HCT116 (cell line): Measurements from ENCODE around the gene GPS1. TPM values are rescaled to one million over a fixed set of nuclear protein-coding genes. Genes with fewer than 3 reads are reported as not detected.

Experiments
- ATAC-seq: fragments of 200-7000 bp; cut with Tn5 transposase; 2 replicates; pipeline ENCODE4 v1.9.1; 2020; ENCODE audit warnings: mild to moderate bottlenecking, moderate library complexity
- BruUV-seq: library from RNA; stranded (reverse); fragments of 400-500 nt; replicated peaks from 2 replicates; lab custom pipeline; 2021; lab: Mats Ljungman, UMichigan
- CTCF ChIA-PET: fragments of 300-600 bp; sonication (Branson Sonifier 250); formaldehyde crosslinking; loops from one replicate; lab custom pipeline; 2021; ENCODE audit warnings: antibody characterized with exemption; lab: Charles Lee
- POLR2A ChIA-PET: fragments of 300-600, 350-600 bp; sonication (Branson Sonifier 250); formaldehyde crosslinking; loops from one replicate; lab custom pipeline; 2021; ENCODE audit warnings: antibody characterized with exemption; lab: Charles Lee
- RAD21 ChIA-PET, 2 experiments: fragments of 300-600 bp; sonication (Branson Sonifier 250); formaldehyde crosslinking; loops; one replicate each; lab custom pipeline; 2023; ENCODE audit warnings: low total read pairs in 2 of 2; ENCODE audit not compliant: uncharacterized antibody in 2 of 2, unreplicated experiment in 2 of 2, low non-redundant PET in 1 of 2; lab: Charles Lee
- DNase-seq: peaks from one replicate; pipeline ENCODE4 v3.0.0-alpha.2; 2010; ENCODE audit warnings: low read depth, low spot score
- H2AFZ ChIP-seq: fragments of 200-600 bp; shearing (Covaris generic), sonication (generic); 2 replicates; pipeline ENCODE4 v1.6.1; 2017; ENCODE audit warnings: low read depth, mixed run types, mixed read lengths, antibody characterized with exemption, low read length; ENCODE audit not compliant: poor library complexity, severe bottlenecking
- H3K27ac ChIP-seq: 2 replicates; pipeline ENCODE4 v1.5.1; 2012; ENCODE audit warnings: low read depth, low read length
- H3K27me3 ChIP-seq: fragments of 200-600 bp; sonication (generic); 2 replicates; pipeline ENCODE4 v1.6.1; 2016; ENCODE audit warnings: mixed run types, low read length, mixed read lengths; ENCODE audit not compliant: insufficient read depth
- H3K36me3 ChIP-seq, 2 experiments: fragments of 200-500 bp in 1 of 2; fragments of 200-600 bp in 1 of 2; sonication (Bioruptor generic) in 1 of 2; sonication (generic) in 1 of 2; 2 replicates each; pipeline versions ENCODE4 v1.5.1 to v1.6.1; 2014 to 2016; ENCODE audit warnings: low read length in 2 of 2, inconsistent platforms in 1 of 2, mixed read lengths in 1 of 2, mixed run types in 1 of 2; ENCODE audit not compliant: insufficient read depth in 2 of 2, control insufficient read depth in 1 of 2
- H3K4me1 ChIP-seq, 2 experiments: fragments of 200-600 bp in 1 of 2; sonication (generic) in 1 of 2; 2 replicates each; pipeline versions ENCODE4 v1.5.1 to v1.6.1; 2012 to 2017; ENCODE audit warnings: low read length in 2 of 2, inconsistent platforms in 1 of 2, mild to moderate bottlenecking in 1 of 2, mixed read lengths in 1 of 2, mixed run types in 1 of 2, moderate library complexity in 1 of 2; ENCODE audit not compliant: insufficient read depth in 2 of 2, control insufficient read depth in 1 of 2
- H3K4me2 ChIP-seq: fragments of 200-600 bp; sonication (generic); 2 replicates; pipeline ENCODE4 v1.6.1; 2017; ENCODE audit warnings: mixed run types, low read length, mixed read lengths
- H3K4me3 ChIP-seq, 2 experiments: fragments of 200-600 bp in 1 of 2; sonication (generic) in 1 of 2; replicated peaks in 1 of 2; 2 replicates each; pipeline ENCODE4 v1.5.1; 2011 to 2016; ENCODE audit warnings: low read length in 2 of 2, control low read depth in 1 of 2, low read depth in 1 of 2, mild to moderate bottlenecking in 1 of 2, mixed read lengths in 1 of 2, mixed run types in 1 of 2
- H3K79me2 ChIP-seq: fragments of 200-600 bp; sonication (generic); 2 replicates; pipeline ENCODE4 v1.6.1; 2017; ENCODE audit warnings: mild to moderate bottlenecking, mixed run types, low read length, moderate library complexity, mixed read lengths; ENCODE audit not compliant: insufficient read depth
- H3K9ac ChIP-seq: fragments of 200-600 bp; sonication (generic); 2 replicates; pipeline ENCODE4 v1.6.1; 2016; ENCODE audit warnings: low read length, mixed read lengths
- H3K9me2 ChIP-seq: fragments of 200-600 bp; sonication (generic), shearing (Covaris generic); 2 replicates; pipeline ENCODE4 v1.6.1; 2017; ENCODE audit warnings: mixed run types, mild to moderate bottlenecking, moderate library complexity; ENCODE audit not compliant: insufficient read depth
- H3K9me3 ChIP-seq, 2 experiments: fragments of 200-500 bp in 1 of 2; fragments of 200-600 bp in 1 of 2; sonication (Bioruptor generic) in 1 of 2; sonication (generic) in 1 of 2; 2 replicates each; pipeline ENCODE4 v1.6.1; 2014 to 2017; ENCODE audit warnings: low read length in 2 of 2, mixed read lengths in 2 of 2, inconsistent platforms in 1 of 2, low read depth in 1 of 2, mild to moderate bottlenecking in 1 of 2, mixed run types in 1 of 2, moderate library complexity in 1 of 2; ENCODE audit not compliant: control insufficient read depth in 1 of 2, insufficient read depth in 1 of 2
- H4K20me1 ChIP-seq: fragments of 200-600 bp; sonication (generic), shearing (Covaris generic); 2 replicates; pipeline ENCODE4 v1.6.1; 2017; ENCODE audit warnings: mixed run types, mild to moderate bottlenecking, moderate library complexity; ENCODE audit not compliant: insufficient read depth
- CBX3 ChIP-seq: IDR thresholded peaks from 2 replicates; pipeline ENCODE4 v1.6.1; 2012; ENCODE audit warnings: low read depth
- CTCF ChIP-seq, 3 experiments: fragments of 200-600 bp in 1 of 3; sonication (generic) in 1 of 3; IDR thresholded peaks in 2 of 3; conservative IDR thresholded peaks in 1 of 3; 2 replicates each; pipeline ENCODE4 v1.5.1; 2012 to 2017; ENCODE audit warnings: low read depth in 2 of 3, low read length in 2 of 3, antibody characterized with exemption in 1 of 3, borderline replicate concordance in 1 of 3, control low read depth in 1 of 3, mild to moderate bottlenecking in 1 of 3, mixed read lengths in 1 of 3, mixed run types in 1 of 3, moderate library complexity in 1 of 3; ENCODE audit not compliant: insufficient read depth in 1 of 3
- EGR1 ChIP-seq: IDR thresholded peaks from 2 replicates; pipeline ENCODE4 v1.6.1; 2012; ENCODE audit warnings: low read depth
- ELF1 ChIP-seq: IDR thresholded peaks from 2 replicates; pipeline ENCODE4 v1.6.1; 2012; ENCODE audit warnings: low read depth, borderline replicate concordance
- EZH2phosphoT487 ChIP-seq: fragments of 200-600 bp; IDR thresholded peaks from 2 replicates; pipeline ENCODE4 v1.6.1; 2018; ENCODE audit warnings: antibody characterized with exemption, borderline replicate concordance
- FOSL1 ChIP-seq: IDR thresholded peaks from 2 replicates; pipeline ENCODE4 v1.6.1; 2012; ENCODE audit warnings: low read depth
- JUND ChIP-seq: IDR thresholded peaks from 2 replicates; pipeline ENCODE4 v1.6.1; 2012
- MAX ChIP-seq: IDR thresholded peaks from 2 replicates; pipeline ENCODE4 v1.6.1; 2012
- POLR2A ChIP-seq: IDR thresholded peaks from 2 replicates; pipeline ENCODE4 v1.7.0; 2011; ENCODE audit warnings: borderline replicate concordance; ENCODE audit not compliant: insufficient read depth, insufficient read length; ENCODE audit errors: extremely low read depth
- POLR2AphosphoS5 ChIP-seq: IDR thresholded peaks from 2 replicates; pipeline ENCODE4 v1.6.1; 2011; ENCODE audit warnings: mild to moderate bottlenecking, low read depth, low read length, moderate library complexity
- RAD21 ChIP-seq: IDR thresholded peaks from 2 replicates; pipeline ENCODE4 v1.6.1; 2012; ENCODE audit warnings: low read depth, mild to moderate bottlenecking
- SP1 ChIP-seq: IDR thresholded peaks from 2 replicates; pipeline ENCODE4 v1.6.1; 2012; ENCODE audit warnings: low read depth
- SRF ChIP-seq: IDR thresholded peaks from 2 replicates; pipeline ENCODE4 v1.6.1; 2012; ENCODE audit warnings: low read depth
- YY1 ChIP-seq: IDR thresholded peaks from 2 replicates; pipeline ENCODE4 v1.6.1; 2011; ENCODE audit warnings: low read length, low read depth, moderate library complexity, mild to moderate bottlenecking; ENCODE audit not compliant: insufficient replicate concordance; ENCODE audit errors: extremely low read depth
- ZFX ChIP-seq: fragments of 450-650 bp; IDR thresholded peaks from 2 replicates; pipeline ENCODE4 v1.6.1; 2017
- ZNF274 ChIP-seq: fragments of 200-500 bp; sonication (Bioruptor generic); IDR thresholded peaks from 2 replicates; pipeline ENCODE4 v1.6.1; 2014; ENCODE audit warnings: mild to moderate bottlenecking, low read depth, low read length, inconsistent platforms
- intact Hi-C: fragments of 100-400 bp; cut with micrococcal nuclease; formaldehyde crosslinking; loops from 2 replicates; pipeline ENCODE4 v1.10.0; 2022
- total RNA-seq: library from RNA; stranded (reverse); gene quantifications from one replicate; pipeline ENCODE4 v1.2.1, GENCODE V29; 2021; ENCODE audit not compliant: unreplicated experiment

Gene GPS1
- total RNA-seq, 1 experiment from 2014 or later: 205 TPM

GRCh38 chr17:82035488-82035887 lies 16.2 kb upstream of the GPS1 start:
- H3K4me3 ChIP-seq: no peak overlapping the region
- TF ChIP-seq EZH2phosphoT487 (no peak), CTCF (IDR thresholded peaks at IDR 0.05 in 2 of 3, conservative IDR thresholded peaks at IDR 0.05 in 1 of 3; ENCODE audit: borderline replicate concordance in 1 of 3, insufficient read depth in 1 of 3, low read depth in 2 of 3, low read length in 2 of 3) (no peak), YY1 (no peak), MAX (no peak), RAD21 (no peak), ELF1 (no peak), SRF (no peak), EGR1 (no peak), SP1 (no peak), ZFX (no peak), POLR2AphosphoS5 (no peak), ZNF274 (no peak), POLR2A (no peak), JUND (no peak), FOSL1 (no peak), CBX3 (no peak)
- ATAC-seq: no peak
- peak overlapping the region; percentile 10; the same call in 1 of the 2 replicates for H3K9ac ChIP-seq
- ChIA-PET CTCF (interaction anchor here (4.8 kb wide), 1 partner anchor 14 kb away, joined by 57 read pairs; the partner anchor contains the start of genes CENPX and LRRC45), RAD21 (no interaction called here), POLR2A (interaction anchor here (1.6 kb wide), 1 partner anchor 12 kb away, joined by 4 read pairs; the partner anchor contains the start of genes CENPX and LRRC45)
- no peak overlapping the region for H2AFZ ChIP-seq
- no peaks in the 10 kb centered on the region for H3K9me3 ChIP-seq
- H3K36me3 ChIP-seq: peaks cover 0 to 12% of the 10 kb centered on the region in 2 experiments; a peak in 1 of 4 replicates
- H4K20me1 ChIP-seq: no peaks in the 10 kb centered on the region
- no peaks in the 10 kb centered on the region for H3K27me3 ChIP-seq
- no TSS peak for BruUV-seq
- intact Hi-C loops: loop anchor here (10.0 kb wide), 2 partner anchors 259 to 379 kb away; partner anchors contain the start of genes HEXD and OGFOD3
- peak overlapping the region; percentile 95 for H3K4me2 ChIP-seq
- no peaks in the 10 kb centered on the region for H3K9me2 ChIP-seq
- DNase-seq: no peak
- peak overlapping the region; percentile 91; the same call in 1 of the 2 replicates for H3K27ac ChIP-seq
- H3K4me1 ChIP-seq: peaks cover 18 to 58% of the 10 kb centered on the region in 2 experiments
- peaks cover 28% of the 10 kb centered on the region; the same call in 1 of the 2 replicates for H3K79me2 ChIP-seq
